GM15510 (cell line): ENCODE data around the gene MRM2.
A peak's percentile ranks its signal among the peaks of the same experiment; 100 is the strongest.

Source experiments
- POLR2A ChIP-seq: IDR thresholded peaks from 3 replicates; pipeline ENCODE4 v1.6.1; 2011; ENCODE audit warnings: borderline replicate concordance; ENCODE audit not compliant: insufficient read length; ENCODE audit errors: extremely low read depth

MRM2 gene

DNA sequence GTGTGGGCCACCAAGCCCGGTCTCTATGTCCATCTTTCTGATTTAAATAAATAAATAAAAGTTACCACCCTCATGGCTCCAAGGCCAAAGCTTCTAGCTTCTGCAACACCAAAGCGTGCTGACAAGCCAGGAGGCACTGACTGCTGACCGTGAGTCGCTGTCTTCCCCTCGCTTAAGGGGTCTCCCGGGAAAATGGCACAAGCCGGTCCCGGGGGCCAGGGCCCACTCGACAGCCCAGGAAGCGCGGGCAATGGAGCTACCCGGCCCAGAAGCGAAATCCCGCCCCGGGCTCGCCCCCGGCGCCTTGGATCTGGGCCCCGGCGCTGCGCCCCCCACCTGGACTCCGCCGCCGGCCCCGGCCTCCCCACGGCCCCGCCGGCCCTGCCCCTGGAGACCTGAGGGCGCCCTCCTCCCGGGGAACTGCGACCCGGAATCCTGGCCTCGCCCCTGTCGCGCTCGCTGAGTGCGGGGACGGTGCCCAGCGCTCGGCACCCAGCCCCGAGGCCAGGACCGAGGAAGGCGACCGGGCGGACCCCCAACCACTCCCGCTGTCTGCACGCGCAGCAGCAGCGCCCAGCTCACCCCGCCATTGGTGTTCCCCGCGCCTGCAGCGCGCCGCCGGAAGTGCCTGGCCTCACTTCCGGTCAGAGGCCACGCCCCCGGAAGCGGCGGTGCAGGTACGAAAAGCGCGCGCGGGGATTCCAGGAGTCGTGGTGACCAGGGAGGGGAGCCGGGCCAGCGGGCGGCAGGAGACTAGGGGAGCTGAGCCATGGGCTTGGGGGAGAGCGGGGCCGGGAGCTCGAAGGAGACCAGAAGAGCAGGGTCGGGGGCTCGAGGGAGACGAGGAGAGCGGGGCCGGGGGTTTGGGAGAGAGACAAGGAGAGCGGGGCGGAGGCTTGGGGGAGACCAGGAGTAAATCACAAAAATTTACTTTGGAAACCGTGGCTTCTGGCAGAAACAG, at the start of gene MRM2, which contains the start of gene NUDT1:
Gene MRM2, minus strand, starts transcription at position 626 of the 961 bp plus-strand sequence. Its CDS starts 36 bp downstream, at position 590.
Gene NUDT1, plus strand, starts transcription at position 647 of the 961 bp plus-strand sequence. CDS start 2,349 bp downstream, outside the sequence.
- TF ChIP-seq POLR2A, result peak; percentile 94

DNA sequence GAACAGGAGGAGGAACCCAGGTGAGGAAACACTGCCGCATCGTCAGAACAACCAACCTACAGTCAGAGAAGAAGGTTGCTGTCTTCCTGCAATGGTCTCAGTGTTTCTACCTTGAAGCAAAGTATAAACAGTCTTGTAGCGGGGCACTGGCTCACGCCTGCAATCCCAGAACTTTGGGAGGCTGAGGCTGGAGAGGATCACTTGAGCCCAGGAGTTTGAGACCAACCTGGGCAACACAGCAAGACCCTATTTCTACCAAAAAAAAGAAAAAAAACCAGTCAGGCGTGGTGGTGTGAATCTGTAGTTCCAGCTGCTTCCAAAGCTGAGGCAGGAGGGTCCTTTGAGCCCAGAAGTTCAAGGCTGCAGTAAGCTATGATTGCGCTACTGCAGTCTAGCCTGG, 48.9 kb upstream of the MRM2 start:
- no peak for TF ChIP-seq POLR2A

DNA sequence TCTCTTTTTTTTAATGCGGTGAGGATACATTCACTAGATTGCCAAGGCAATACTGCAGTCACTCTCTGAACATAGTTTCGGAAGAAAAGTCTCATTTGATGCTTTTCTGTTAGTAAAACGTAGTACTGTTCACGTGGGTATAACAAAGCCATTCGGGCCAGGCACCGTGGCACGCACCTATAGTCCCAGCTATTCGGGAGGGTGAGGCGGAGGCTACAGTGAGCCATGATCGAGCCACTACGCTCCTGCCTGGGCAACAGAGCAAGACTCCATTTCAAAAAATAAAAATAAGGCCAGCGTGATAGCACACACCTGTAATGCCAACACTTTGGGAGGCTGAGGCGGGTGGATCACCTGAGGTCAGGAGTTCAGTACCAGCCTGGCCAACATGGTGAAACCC, 47.6 kb upstream of the MRM2 start:
- TF ChIP-seq POLR2A, result no peak

DNA sequence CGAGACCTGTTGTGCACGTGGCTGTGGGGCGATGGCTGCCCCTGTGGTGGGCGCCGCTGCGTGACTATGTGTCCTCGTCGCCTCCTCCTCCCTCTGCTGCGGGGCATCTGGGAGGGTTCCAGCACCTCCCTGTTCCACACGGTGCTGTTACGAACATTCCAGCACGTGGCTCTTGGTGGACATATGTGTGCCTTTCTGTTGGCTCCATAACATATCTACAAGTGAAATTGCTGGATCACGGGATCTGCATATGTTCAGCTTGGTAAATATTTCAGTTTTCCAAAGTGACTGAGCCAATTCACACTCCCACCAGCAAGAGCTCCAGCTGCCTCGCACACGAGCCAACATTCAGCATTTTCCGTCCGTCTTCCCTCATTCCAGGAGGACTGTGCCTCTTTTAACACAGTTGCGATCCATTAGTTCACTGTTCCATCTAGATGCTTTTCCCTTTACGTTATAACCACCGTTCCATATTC, 47.1 kb upstream of the MRM2 start:
- TF ChIP-seq POLR2A, result no peak

DNA sequence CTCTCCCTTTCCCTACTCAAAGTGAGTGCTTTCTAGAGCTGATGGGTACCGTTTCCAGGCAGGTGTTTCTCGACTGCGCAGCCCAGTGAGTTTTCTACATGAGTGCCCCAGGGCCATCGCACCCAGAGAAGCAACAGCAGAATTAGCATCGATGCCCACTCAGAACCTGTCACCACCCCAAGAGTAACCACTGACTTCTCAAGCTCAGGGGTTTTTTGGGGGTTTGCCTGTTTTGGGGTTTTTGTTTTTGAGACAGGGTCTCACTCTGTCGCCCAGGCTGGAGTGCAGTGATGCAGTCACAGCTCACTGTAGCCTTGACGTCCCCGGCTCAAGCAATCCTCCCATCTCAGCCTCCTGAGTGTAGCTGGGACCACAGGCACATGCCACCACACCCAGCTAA, 46.5 kb upstream of the MRM2 start:
- no peak for TF ChIP-seq POLR2A

DNA sequence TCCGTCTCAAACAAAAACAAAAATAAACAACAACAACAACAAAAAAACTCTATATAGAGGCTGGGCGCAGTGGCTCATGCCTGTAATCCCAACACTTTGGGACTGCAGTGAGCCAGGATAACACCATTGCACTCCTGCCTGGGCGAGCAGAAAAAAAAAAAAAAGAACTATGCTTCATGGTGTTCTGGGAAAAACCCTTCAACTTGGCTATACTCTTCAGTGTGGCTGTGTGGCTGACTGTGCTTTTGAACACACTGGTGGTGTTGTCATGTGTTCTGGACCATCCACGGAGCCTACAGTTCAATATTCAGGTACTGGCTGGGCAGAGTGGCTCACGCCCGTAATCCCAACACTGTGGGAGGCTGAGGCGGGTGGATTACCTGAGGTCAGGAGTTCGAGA, 45.7 kb upstream of the MRM2 start:
- no peak for TF ChIP-seq POLR2A

DNA sequence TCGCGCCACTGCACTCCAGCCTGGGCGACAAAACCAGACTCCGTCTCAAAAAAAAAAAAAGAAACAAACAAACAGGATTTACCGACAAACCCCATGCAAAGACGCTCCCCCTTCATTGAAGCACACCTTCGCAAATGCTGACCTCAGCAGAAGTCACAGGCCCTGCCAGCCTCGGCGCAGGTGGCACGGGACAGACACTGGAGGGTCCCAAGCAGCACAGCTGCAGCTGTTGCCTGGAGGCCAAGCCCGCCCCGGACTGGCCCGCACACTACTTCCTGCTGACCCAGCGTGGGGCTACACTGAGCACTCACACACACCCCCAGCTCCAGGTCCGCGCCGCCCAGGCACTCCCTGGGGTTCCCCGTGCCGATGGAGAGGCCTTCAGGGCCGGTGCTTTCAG, 41.1 kb upstream of the MRM2 start:
- TF ChIP-seq POLR2A, result no peak

DNA sequence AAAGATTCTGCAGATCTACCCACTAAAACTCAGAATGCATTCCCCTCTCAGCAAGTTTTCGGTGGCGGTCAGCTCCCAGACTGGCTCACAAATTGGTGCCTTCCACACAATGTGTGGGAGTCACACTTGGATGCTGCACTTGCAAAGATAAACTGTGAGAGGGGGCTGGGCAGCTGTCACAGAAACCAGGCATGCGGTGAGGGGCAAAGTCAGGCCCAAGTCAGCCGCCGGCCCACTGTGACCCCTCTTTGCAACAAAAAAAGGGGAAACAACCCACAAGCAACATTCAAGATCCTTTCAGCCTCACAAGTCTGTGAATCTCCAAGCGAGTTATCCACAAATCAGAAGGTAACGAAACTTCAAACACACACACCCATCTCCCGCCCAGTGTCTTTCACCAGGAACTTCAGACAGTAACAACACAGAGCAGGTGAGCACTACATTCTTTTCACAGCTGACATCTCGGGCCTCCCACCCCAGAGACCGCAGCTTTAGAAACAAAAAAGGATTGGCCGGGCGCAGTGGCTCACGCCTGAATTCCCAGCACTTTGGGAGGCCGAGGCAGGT, 40.3 kb upstream of the MRM2 start:
- no peak for TF ChIP-seq POLR2A

DNA sequence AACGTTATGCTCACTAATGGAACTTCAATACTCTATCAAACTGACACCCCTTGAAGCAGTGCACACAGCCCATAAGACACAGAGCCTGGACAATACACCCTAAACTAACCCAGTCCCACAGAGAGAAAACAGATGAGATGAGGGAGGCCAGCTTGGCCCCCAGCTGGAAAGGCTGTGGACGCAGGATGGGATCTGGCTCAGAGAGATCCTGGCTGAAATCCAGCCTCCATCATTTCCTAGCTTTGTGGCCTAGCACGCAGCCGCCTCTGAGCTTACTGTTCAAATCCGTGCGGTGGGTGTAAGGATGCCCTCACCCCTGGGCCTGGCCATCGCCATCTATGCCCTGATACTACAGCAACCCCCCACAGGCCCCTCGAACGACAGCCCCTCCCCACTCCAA, 39.5 kb upstream of the MRM2 start:
- TF ChIP-seq POLR2A, result no peak

DNA sequence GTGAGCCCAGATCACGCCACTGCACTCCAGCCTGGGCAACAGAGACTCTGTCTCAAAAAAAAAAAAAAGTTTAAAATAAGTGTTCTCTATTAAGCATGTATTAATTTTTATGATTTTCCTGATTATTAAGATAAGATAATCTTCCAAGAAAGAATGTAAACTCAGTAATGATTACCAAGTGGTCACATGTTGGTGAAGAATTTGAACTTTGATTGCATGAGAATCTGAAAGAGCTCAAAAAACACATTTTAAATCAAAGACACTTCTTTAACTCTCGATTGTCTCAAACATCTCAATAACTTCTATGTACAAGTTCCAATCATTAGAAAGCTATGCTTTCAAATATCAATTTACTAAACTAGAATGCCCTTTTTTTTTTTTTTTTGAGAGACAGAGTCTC, 38.4 kb upstream of the MRM2 start:
- no peak for TF ChIP-seq POLR2A

DNA sequence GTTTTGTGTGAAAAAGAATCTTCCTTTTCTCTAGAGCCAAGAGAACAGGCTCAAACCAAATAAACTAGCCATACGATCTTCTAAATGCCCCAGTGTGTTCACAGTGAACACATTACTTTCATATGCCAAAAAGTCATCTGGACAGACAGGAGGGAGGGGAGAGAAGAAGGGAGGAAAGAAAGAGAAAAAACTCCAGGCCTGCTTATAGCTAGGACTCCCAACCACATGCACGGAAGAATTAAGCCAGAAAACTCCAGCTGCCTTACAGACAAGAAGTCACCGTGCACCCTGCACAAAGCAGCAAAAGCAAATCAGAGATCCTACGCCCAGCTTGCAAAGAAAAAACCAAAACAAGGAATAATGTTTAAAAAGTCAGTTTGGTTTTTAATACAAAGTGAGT, 37.9 kb upstream of the MRM2 start:
- TF ChIP-seq POLR2A, result no peak

DNA sequence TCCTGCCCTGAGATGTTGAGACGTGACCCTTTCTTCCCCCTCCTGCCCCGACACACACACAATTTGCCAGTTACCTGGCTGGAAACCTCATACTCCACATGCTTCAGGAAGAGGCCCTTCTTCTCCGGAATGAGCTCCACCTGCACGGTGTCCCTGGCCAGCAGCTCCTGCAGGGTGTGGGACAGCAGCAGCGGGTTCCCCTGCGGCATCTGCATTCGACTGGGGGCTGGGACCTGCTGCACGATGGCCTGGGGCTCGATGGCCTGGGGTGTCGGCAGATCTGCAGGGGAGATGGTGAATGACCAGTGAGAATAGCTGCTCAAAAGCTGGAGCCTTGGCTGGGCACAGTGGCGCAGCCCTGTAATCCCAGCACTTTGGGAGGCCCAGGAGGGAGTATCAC, 36.0 kb upstream of the MRM2 start:
- no peak for TF ChIP-seq POLR2A

DNA sequence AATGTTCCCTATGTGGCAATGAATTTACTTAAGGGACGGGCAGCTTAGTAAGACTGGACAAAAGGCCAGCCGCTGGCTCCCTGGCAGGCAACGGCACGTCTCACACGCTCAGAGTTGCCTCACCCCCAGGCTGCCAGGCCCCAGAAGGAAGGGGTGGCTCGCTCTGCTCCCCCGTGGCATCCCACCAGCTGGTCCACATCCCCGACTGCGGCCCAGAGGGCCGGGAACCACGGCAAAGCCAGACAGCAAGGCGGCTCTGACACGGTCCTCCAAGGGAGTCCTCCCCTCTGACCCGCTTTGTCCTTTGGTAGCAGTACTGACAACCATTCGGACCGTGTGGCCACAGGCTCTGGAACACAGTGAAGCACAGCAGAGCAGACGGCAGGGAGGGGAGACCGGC, 34.1 kb upstream of the MRM2 start:
- TF ChIP-seq POLR2A, result no peak

DNA sequence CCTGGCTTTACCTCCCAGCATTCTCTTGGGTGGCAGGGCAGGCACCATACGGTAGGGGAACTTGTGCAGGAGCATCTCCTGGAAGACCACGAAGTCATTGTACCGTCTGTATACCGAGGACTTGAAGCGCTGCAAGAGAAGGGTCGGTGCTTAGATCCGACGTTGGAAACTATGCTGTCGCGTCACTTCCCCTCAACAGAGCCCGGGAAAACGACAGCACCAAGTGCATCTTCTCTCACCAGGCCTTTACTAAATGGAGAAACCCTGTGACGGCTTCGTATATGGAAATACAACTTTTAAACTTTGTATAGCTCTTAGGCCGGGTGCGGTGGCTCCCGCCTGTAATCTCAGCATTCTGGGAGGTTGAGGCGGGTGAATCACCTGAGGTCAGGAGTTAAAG, 33.1 kb upstream of the MRM2 start:
- TF ChIP-seq POLR2A, result no peak

DNA sequence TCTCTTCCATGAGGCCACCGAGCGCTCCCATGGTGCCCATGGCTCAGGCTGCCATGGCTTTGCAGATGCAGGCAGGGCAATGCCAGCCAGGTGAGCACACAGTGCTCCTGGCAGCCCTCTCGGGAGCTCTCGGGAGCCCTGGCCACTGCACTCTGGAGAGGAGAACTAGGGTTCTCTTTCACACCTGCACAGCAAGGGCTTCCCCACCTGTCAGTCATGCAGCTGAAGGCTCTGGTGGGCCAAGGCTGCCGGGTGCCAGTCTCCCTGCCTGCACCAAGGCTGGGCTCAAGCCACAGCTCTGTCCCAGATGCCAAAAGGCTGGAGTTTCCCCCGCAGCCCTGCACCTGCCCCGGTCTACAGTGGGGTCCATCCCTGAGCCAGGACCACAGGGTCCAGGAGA, 32.7 kb upstream of the MRM2 start:
- TF ChIP-seq POLR2A, result no peak

DNA sequence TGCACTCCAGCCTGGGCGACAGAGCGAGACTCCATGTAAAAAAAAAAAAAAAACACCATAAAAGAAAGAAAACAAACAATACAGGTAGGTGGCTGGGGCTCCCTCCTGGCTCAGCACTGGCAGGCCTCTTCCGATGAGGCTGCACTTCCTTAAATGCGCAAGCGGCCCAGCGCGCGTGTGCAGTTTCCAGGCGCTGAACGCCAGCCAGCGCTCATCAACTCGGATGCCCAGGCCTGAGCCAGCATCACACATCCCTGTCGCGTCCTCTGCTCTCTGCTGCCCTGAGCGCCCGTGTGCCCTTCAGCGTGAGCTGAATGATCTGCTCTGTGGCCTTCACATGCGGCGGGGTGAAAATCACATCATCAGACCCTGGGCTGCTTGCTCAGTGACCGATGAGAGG, 31.9 kb upstream of the MRM2 start:
- no peak for TF ChIP-seq POLR2A
